OCI-LY7 (cell line): ENCODE measurements around the gene ADAMTS13. TPM values are rescaled to one million over a fixed set of nuclear protein-coding genes. Genes with fewer than 3 reads are reported as not detected.

ENCODE experiments used
- BruUV-seq: library from RNA; stranded (reverse); fragments of 400-500 nt; replicated peaks from 2 replicates; lab custom pipeline; 2021; lab: Mats Ljungman, UMichigan
- CTCF ChIA-PET: fragments of 300-600 bp; sonication (Branson Sonifier 250); formaldehyde crosslinking; loops from one replicate; lab custom pipeline; 2022; ENCODE audit warnings: antibody characterized with exemption; ENCODE audit not compliant: unreplicated experiment; lab: Charles Lee
- POLR2A ChIA-PET: fragments of 300-600 bp; sonication (Branson Sonifier 250); formaldehyde crosslinking; loops from one replicate; lab custom pipeline; 2022; ENCODE audit warnings: antibody characterized with exemption; lab: Charles Lee
- DNase-seq: peaks from one replicate; pipeline ENCODE4 v3.0.0-alpha.2; 2015; ENCODE audit warnings: low spot score
- H2AFZ ChIP-seq: fragments of 200-600 bp; sonication (generic), shearing (Covaris generic); 2 replicates; pipeline ENCODE4 v1.6.1; 2014; ENCODE audit warnings: mild to moderate bottlenecking, antibody characterized with exemption, low read length, moderate library complexity
- H3K27ac ChIP-seq: fragments of 200-600 bp; sonication (generic); 2 replicates; pipeline ENCODE4 v1.5.1; 2014; ENCODE audit warnings: mixed run types, low read depth, mild to moderate bottlenecking, moderate library complexity, low read length, inconsistent platforms; ENCODE audit not compliant: poor library complexity, severe bottlenecking
- H3K36me3 ChIP-seq: fragments of 200-600 bp; sonication (generic); 2 replicates; pipeline ENCODE4 v1.6.1; 2014; ENCODE audit warnings: mild to moderate bottlenecking, antibody characterized with exemption, low read length, moderate library complexity, mixed read lengths; ENCODE audit not compliant: insufficient read depth
- H3K4me1 ChIP-seq: fragments of 200-600 bp; sonication (generic); 2 replicates; pipeline ENCODE4 v1.5.1; 2014; ENCODE audit warnings: mild to moderate bottlenecking, low read length; ENCODE audit not compliant: insufficient read depth, poor library complexity, severe bottlenecking
- H3K4me2 ChIP-seq: fragments of 200-600 bp; sonication (generic); 2 replicates; pipeline ENCODE4 v1.6.1; 2014; ENCODE audit warnings: mild to moderate bottlenecking, low read length
- H3K4me3 ChIP-seq: fragments of 200-600 bp; sonication (generic); 2 replicates; pipeline ENCODE4 v1.5.1; 2014; ENCODE audit warnings: mild to moderate bottlenecking, low read depth, low read length; ENCODE audit not compliant: poor library complexity, severe bottlenecking
- H3K79me2 ChIP-seq: fragments of 200-600 bp; sonication (generic); 2 replicates; pipeline ENCODE4 v1.6.1; 2016; ENCODE audit warnings: low read depth, mild to moderate bottlenecking, low read length, moderate library complexity, mixed read lengths; ENCODE audit not compliant: insufficient read depth
- H3K9me2 ChIP-seq: fragments of 200-600 bp; sonication (generic); 2 replicates; pipeline ENCODE4 v1.6.1; 2016; ENCODE audit warnings: mild to moderate bottlenecking, low read length, mixed read lengths; ENCODE audit not compliant: insufficient read depth
- H3K9me3 ChIP-seq: fragments of 200-600 bp; sonication (generic); 2 replicates; pipeline ENCODE4 v1.6.1; 2014; ENCODE audit warnings: mild to moderate bottlenecking, mixed run types, low read length, mixed read lengths
- H4K20me1 ChIP-seq: fragments of 200-600 bp; sonication (generic); 2 replicates; pipeline ENCODE4 v1.6.1; 2014; ENCODE audit warnings: mild to moderate bottlenecking, antibody characterized with exemption, low read length, moderate library complexity, mixed read lengths; ENCODE audit not compliant: insufficient read depth
- CTCF ChIP-seq: fragments of 200-600 bp; sonication (generic); conservative IDR thresholded peaks from 2 replicates; pipeline ENCODE4 v1.5.1; 2014; ENCODE audit warnings: mild to moderate bottlenecking, antibody characterized with exemption, low read length, moderate library complexity, mixed read lengths
- EZH2phosphoT487 ChIP-seq: fragments of 200-600 bp; sonication (generic); IDR thresholded peaks from 2 replicates; pipeline ENCODE4 v1.6.1; 2018; ENCODE audit warnings: low read depth, borderline replicate concordance, mild to moderate bottlenecking, mixed run types, antibody characterized with exemption, low read length, moderate library complexity, mixed read lengths
- intact Hi-C: fragments of 100-400 bp; cut with micrococcal nuclease; formaldehyde crosslinking; loops from one replicate; pipeline ENCODE4 v1.10.0; 2022; ENCODE audit not compliant: unreplicated experiment
- total RNA-seq, 2 experiments: library from RNA; depleted of rRNA in 1 of 2; stranded (reverse); fragments of >200 nt in 1 of 2; shearing (Covaris generic) in 1 of 2; gene quantifications; 2 replicates each; pipeline ENCODE4 v1.2.3, GENCODE V29; 2014 to 2022

ADAMTS13 gene
- total RNA-seq, 2 experiments from 2014 or later, result 6.2 to 18.1 TPM

GRCh38 chr9:133487331-133487725 is 65.2 kb downstream of the ADAMTS13 start:
- Histone ChIP-seq H3K4me3 (no peak overlapping the region), H3K4me2 (no peak overlapping the region), H3K9me2 (no peaks in the 10 kb centered on the region), H3K79me2 (no peaks in the 10 kb centered on the region), H4K20me1 (no peaks in the 10 kb centered on the region), H3K4me1 (peaks cover 11% of the 10 kb centered on the region), H3K9me3 (no peaks in the 10 kb centered on the region), H3K27ac (no peak overlapping the region), H3K36me3 (no peaks in the 10 kb centered on the region), H2AFZ (no peak overlapping the region)
- no peak for DNase-seq
- ChIA-PET POLR2A (no interaction called here), CTCF (no interaction called here)
- TF ChIP-seq EZH2phosphoT487 (no peak), CTCF (no peak)
- intact Hi-C loops, result loop anchor here (2.0 kb wide), 2 partner anchors 35 to 139 kb away; partner anchors contain the start of genes MED22 and RPL7A
- BruUV-seq, result no TSS peak

GRCh38 chr9:133488686-133489252 is 66.6 kb downstream of the ADAMTS13 start:
- no peak for TF ChIP-seq EZH2phosphoT487
- TF ChIP-seq CTCF, result no peak
- Histone ChIP-seq H3K27ac (no peak overlapping the region), H3K79me2 (no peaks in the 10 kb centered on the region), H3K4me1 (peaks cover 11% of the 10 kb centered on the region), H3K9me3 (no peaks in the 10 kb centered on the region), H3K4me2 (no peak overlapping the region), H3K4me3 (no peak overlapping the region), H3K9me2 (no peaks in the 10 kb centered on the region), H4K20me1 (no peaks in the 10 kb centered on the region), H2AFZ (no peak overlapping the region), H3K36me3 (no peaks in the 10 kb centered on the region)
- no peak for DNase-seq
- POLR2A ChIA-PET, result interaction anchor here (0.7 kb wide), 3 partner anchors 10 to 1850 kb away, joined by 4 read pairs; partner anchors contain the start of gene SLC2A6
- CTCF ChIA-PET, result interaction anchor here (0.6 kb wide), 1 partner anchor 532 kb away, joined by 5 read pairs; no protein-coding TSS in a partner anchor
- BruUV-seq, result no TSS peak
- intact Hi-C loops, result no loop called here
